Endothelial cell of umbilical vein (primary cell): Measurements from ENCODE around the gene CTBP1.

Experiments used
- EZH2 ChIP-seq: IDR thresholded peaks from 2 replicates; pipeline ENCODE4 v1.6.1; 2012; ENCODE audit warnings: borderline replicate concordance, low read depth, mild to moderate bottlenecking, moderate library complexity, low read length, inconsistent platforms; ENCODE audit not compliant: severe bottlenecking
- FOS ChIP-seq: IDR thresholded peaks from 2 replicates; pipeline ENCODE4 v1.6.1; 2011; ENCODE audit warnings: mild to moderate bottlenecking, low read length, moderate library complexity, borderline replicate concordance; ENCODE audit not compliant: insufficient read depth
- JUN ChIP-seq: IDR thresholded peaks from 2 replicates; pipeline ENCODE4 v1.6.1; 2011; ENCODE audit warnings: borderline replicate concordance, low read depth; ENCODE audit not compliant: insufficient read length, insufficient read depth
- POLR2A ChIP-seq: IDR thresholded peaks from 2 replicates; pipeline ENCODE4 v1.6.1; 2012; ENCODE audit warnings: low read depth, mild to moderate bottlenecking, control low read depth, low read length
- POLR2AphosphoS5 ChIP-seq: IDR thresholded peaks from 2 replicates; pipeline ENCODE4 v1.6.1; 2012; ENCODE audit warnings: low read depth, mild to moderate bottlenecking, control low read depth, low read length, moderate library complexity; ENCODE audit not compliant: insufficient read depth
- TF ChIP-seq, protein P1 (sequence below), 2 donors: IDR thresholded peaks; 1 replicate in 1 of 2; 2 replicates in 1 of 2; pipeline ENCODE4 v1.5.1; 2011; ENCODE audit warnings: low read length in 2 of 2, mild to moderate bottlenecking in 2 of 2, moderate library complexity in 2 of 2, control low read depth in 1 of 2, inconsistent platforms in 1 of 2, low read depth in 1 of 2; ENCODE audit not compliant: insufficient read depth in 1 of 2; ENCODE audit errors: extremely low read depth in 1 of 2

DNA sequence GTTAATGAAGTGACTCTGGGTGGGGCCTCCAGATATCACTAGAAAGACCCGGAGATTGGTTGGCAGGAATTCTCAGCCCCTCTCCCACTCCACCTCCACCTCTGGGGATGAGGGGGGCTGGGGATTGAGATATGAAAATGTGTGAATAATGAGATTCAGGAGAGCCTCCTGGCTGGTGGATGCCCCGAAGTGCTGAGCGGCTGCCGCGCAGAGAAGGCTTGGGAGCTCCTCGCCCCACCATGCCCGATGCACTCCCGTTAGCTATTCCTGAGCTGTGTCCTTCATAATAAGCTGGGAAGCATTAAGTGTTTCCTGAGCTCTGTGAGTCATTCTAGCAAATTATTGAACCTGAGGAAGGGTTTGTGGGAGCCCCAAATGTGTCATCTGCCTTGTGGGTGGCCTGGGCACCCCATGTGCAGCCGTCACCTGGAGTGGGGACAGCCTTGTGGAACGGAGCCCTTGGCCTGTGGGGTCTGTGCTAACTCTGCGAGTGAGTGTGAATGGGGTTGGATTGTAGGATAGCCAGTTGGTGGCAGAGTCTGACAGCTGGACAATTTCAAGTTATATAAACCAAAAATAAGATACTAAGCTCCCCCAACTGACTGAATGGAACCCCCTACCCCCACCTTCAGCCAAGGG, 36.3 kb upstream of the CTBP1 start:
- TF ChIP-seq, protein P1, sequence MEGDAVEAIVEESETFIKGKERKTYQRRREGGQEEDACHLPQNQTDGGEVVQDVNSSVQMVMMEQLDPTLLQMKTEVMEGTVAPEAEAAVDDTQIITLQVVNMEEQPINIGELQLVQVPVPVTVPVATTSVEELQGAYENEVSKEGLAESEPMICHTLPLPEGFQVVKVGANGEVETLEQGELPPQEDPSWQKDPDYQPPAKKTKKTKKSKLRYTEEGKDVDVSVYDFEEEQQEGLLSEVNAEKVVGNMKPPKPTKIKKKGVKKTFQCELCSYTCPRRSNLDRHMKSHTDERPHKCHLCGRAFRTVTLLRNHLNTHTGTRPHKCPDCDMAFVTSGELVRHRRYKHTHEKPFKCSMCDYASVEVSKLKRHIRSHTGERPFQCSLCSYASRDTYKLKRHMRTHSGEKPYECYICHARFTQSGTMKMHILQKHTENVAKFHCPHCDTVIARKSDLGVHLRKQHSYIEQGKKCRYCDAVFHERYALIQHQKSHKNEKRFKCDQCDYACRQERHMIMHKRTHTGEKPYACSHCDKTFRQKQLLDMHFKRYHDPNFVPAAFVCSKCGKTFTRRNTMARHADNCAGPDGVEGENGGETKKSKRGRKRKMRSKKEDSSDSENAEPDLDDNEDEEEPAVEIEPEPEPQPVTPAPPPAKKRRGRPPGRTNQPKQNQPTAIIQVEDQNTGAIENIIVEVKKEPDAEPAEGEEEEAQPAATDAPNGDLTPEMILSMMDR (IDR thresholded peaks at IDR 0.05; ENCODE audit: extremely low read depth in 1 of 2, insufficient read depth in 1 of 2, low read depth in 1 of 2, low read length in 2 of 2), result no peak
- TF ChIP-seq POLR2AphosphoS5 (no peak), POLR2A (no peak), JUN (no peak), FOS (no peak), EZH2 (no peak)
